ENCODE data around the gene DUOX2. TPM values are rescaled to one million over a fixed set of nuclear protein-coding genes. Genes with fewer than 3 reads are reported as not detected.

The DUOX2 gene
- total and polyA plus RNA-seq, 2 of the 13 experiments (the other 11 are each of a cell fraction or from before 2014, with no cell fraction given) = 0.08 TPM; not detected in 1

- Histone ChIP-seq H4K20me1 (ENCODE audit: insufficient read depth, low read length) (no peaks in the 10 kb centered on the region), H3K27me3 (ENCODE audit: control insufficient read depth in 1 of 2, insufficient read depth in 2 of 2, low read length in 2 of 2) (peaks cover 3 to 22% of the 10 kb centered on the region in 2 experiments; a peak in 4 of 5 replicates), H3K4me2 (ENCODE audit: low read depth, low read length) (no peak overlapping the region), H3K79me2 (ENCODE audit: insufficient read depth, low read length) (no peaks in the 10 kb centered on the region), H2AFZ (ENCODE audit: low read length) (no peak overlapping the region), H3K27ac (ENCODE audit: extremely low read length, insufficient read depth, low read length) (no peak overlapping the region), H3K36me3 (replicated peaks in 1 of 2; ENCODE audit: control insufficient read depth in 1 of 2, insufficient read depth in 2 of 2, low read length in 2 of 2) (no peaks in the 10 kb centered on the region), H3K9me3 (ENCODE audit: low read length) (no peaks in the 10 kb centered on the region), H3K4me1 (ENCODE audit: insufficient read depth, low read length) (no peaks in the 10 kb centered on the region), H3K9ac (ENCODE audit: insufficient read depth, low read depth, low read length) (no peak overlapping the region), H3K4me3 (replicated peaks in 1 of 3; ENCODE audit: insufficient read depth in 1 of 3, low read depth in 2 of 3, low read length in 3 of 3) (no peak overlapping the region)
- ATAC-seq = no peak
- in situ Hi-C loops (cut with HindIII; ENCODE audit: extremely low pct_ligation_motif_present, low pct_unique_long_range_greater_than_20kb) (no loop called here), intact Hi-C loops (cut with micrococcal nuclease; ENCODE audit: unreplicated experiment) (no loop called here)
- FAIRE-seq = no peak
- DNase-seq (ENCODE audit: low spot score) = no peak
- WGBS (ENCODE audit: low lambda C conversion rate) = 57% methylated on average over 5 of the region's 12 CpGs
- CTCF ChIA-PET (ENCODE audit: low intra/inter-chr PET ratio, low total read pairs) = no interaction called here
- POLR2A ChIA-PET = no interaction called here
- BruUV-seq (replicated peaks) = no TSS peak
- TF ChIP-seq ZBTB21 (CRISPR knock-in tag; IDR thresholded peaks at IDR 0.05) = no peak
- no peak for TF ChIP-seq ZFY (CRISPR knock-in tag; IDR thresholded peaks at IDR 0.05)
- no peak for TF ChIP-seq THAP8 (CRISPR knock-in tag; IDR thresholded peaks at IDR 0.05; ENCODE audit: borderline replicate concordance)
- TF ChIP-seq ZNF451 (CRISPR knock-in tag; IDR thresholded peaks at IDR 0.05) = no peak
- no peak for TF ChIP-seq ISL2 (CRISPR knock-in tag; IDR thresholded peaks at IDR 0.05)
- TF ChIP-seq CBX5 (CRISPR knock-in tag; IDR thresholded peaks at IDR 0.05; ENCODE audit: borderline replicate concordance) = no peak
- no peak for TF ChIP-seq GATAD2A (CRISPR knock-in tag; IDR thresholded peaks at IDR 0.05)
- no peak for TF ChIP-seq ZNF776 (CRISPR knock-in tag; IDR thresholded peaks at IDR 0.05)
- no peak for TF ChIP-seq NR3C1 (CRISPR knock-in tag; IDR thresholded peaks at IDR 0.05)
- TF ChIP-seq ZNF562 (CRISPR knock-in tag; IDR thresholded peaks at IDR 0.05; ENCODE audit: borderline replicate concordance) = no peak
- no peak for TF ChIP-seq ZNF800 (CRISPR knock-in tag; IDR thresholded peaks at IDR 0.05)
- no peak for TF ChIP-seq ZNF234 (CRISPR knock-in tag; conservative IDR thresholded peaks at IDR 0.05)
- no peak for TF ChIP-seq ZNF609 (CRISPR knock-in tag; IDR thresholded peaks at IDR 0.05; ENCODE audit: borderline replicate concordance)
- TF ChIP-seq TRIM24 (CRISPR knock-in tag; IDR thresholded peaks at IDR 0.05) = no peak
Measured at GRCh38 chr15:45138814-45139765, 25.1 kb upstream of the DUOX2 start.
